IMR-90 (cell line): ENCODE data around the gene ENPP7. TPM values are rescaled to one million over a fixed set of nuclear protein-coding genes. Genes with fewer than 3 reads are reported as not detected.

Experiments
- ATAC-seq: fragments of 200-7000 bp; cut with Tn5 transposase; 2 replicates; pipeline ENCODE4 v1.9.1; 2020; ENCODE audit warnings: low read depth, mild to moderate bottlenecking, moderate library complexity
- BruUV-seq: library from RNA; stranded (reverse); fragments of 400-500 nt; replicated peaks from 2 replicates; lab custom pipeline; 2021; lab: Mats Ljungman, UMichigan
- CTCF ChIA-PET: fragments of 300-600 bp; formaldehyde crosslinking; extraction: SDS; loops from one replicate; lab custom pipeline; 2021; ENCODE audit warnings: antibody characterized with exemption; lab: Yijun Ruan, JAX
- POLR2A ChIA-PET: fragments of 300-600 bp; sonication (Branson Sonifier 250); formaldehyde crosslinking; loops from one replicate; lab custom pipeline; 2022; ENCODE audit warnings: antibody characterized with exemption; ENCODE audit not compliant: unreplicated experiment; lab: Charles Lee
- DNase-seq: peaks from one replicate; pipeline ENCODE4 v3.0.0; 2013
- H2AFZ ChIP-seq: replicated peaks from 2 replicates; pipeline ENCODE3; 2013; ENCODE audit warnings: low read length, mild to moderate bottlenecking; ENCODE audit not compliant: poor library complexity
- H2AK5ac ChIP-seq: 2 replicates; pipeline ENCODE4 v1.6.1; 2013; ENCODE audit warnings: low read depth, low read length, inconsistent platforms
- H2AK9ac ChIP-seq: replicated peaks from 2 replicates; pipeline ENCODE3; 2013; ENCODE audit warnings: mild to moderate bottlenecking, low read depth, low read length, moderate library complexity; ENCODE audit not compliant: poor library complexity
- H2BK120ac ChIP-seq: 2 replicates; pipeline ENCODE4 v1.6.1; 2013; ENCODE audit warnings: low read depth, low read length, inconsistent platforms
- H2BK15ac ChIP-seq: 3 replicates; pipeline ENCODE4 v1.6.1; 2013; ENCODE audit warnings: low read depth, low read length, inconsistent platforms
- H2BK20ac ChIP-seq: 2 replicates; pipeline ENCODE4 v1.6.1; 2013; ENCODE audit warnings: low read depth, mild to moderate bottlenecking, inconsistent platforms, low read length, moderate library complexity
- H2BK5ac ChIP-seq: 2 replicates; pipeline ENCODE4 v1.6.1; 2013; ENCODE audit warnings: mild to moderate bottlenecking, low read depth, low read length, inconsistent platforms; ENCODE audit not compliant: poor library complexity, severe bottlenecking
- H3K14ac ChIP-seq: replicated peaks from 2 replicates; pipeline ENCODE4 v1.6.1; 2013; ENCODE audit warnings: low read depth, low read length, inconsistent platforms
- H3K18ac ChIP-seq: 2 replicates; pipeline ENCODE4 v1.6.1; 2013; ENCODE audit warnings: low read depth, low read length, control low read depth
- H3K23ac ChIP-seq: 2 replicates; pipeline ENCODE4 v1.6.1; 2013; ENCODE audit warnings: low read depth, low read length, inconsistent platforms
- H3K27ac ChIP-seq: 2 replicates; pipeline ENCODE4 v1.5.1; 2013; ENCODE audit warnings: mild to moderate bottlenecking, control low read depth, low read length; ENCODE audit not compliant: insufficient read depth
- H3K27me3 ChIP-seq: 2 replicates; pipeline ENCODE4 v1.6.1; 2013; ENCODE audit warnings: low read length; ENCODE audit not compliant: control insufficient read depth, insufficient read depth
- H3K36me3 ChIP-seq: 2 replicates; pipeline ENCODE4 v1.6.1; 2013; ENCODE audit warnings: low read length, mixed read lengths; ENCODE audit not compliant: control insufficient read depth, insufficient read depth
- H3K4ac ChIP-seq: 2 replicates; pipeline ENCODE4 v1.6.1; 2013; ENCODE audit warnings: low read depth, low read length, inconsistent platforms
- H3K4me1 ChIP-seq: 2 replicates; pipeline ENCODE4 v1.6.1; 2013; ENCODE audit warnings: low read length, mixed read lengths; ENCODE audit not compliant: control insufficient read depth, insufficient read depth
- H3K4me2 ChIP-seq: 2 replicates; pipeline ENCODE4 v1.6.1; 2013; ENCODE audit warnings: low read depth, mild to moderate bottlenecking, control low read depth, low read length, moderate library complexity
- H3K4me3 ChIP-seq: 2 replicates; pipeline ENCODE4 v1.5.1; 2013; ENCODE audit warnings: low read depth, mild to moderate bottlenecking, control low read depth, low read length, moderate library complexity; ENCODE audit not compliant: insufficient read depth
- H3K56ac ChIP-seq: 2 replicates; pipeline ENCODE4 v1.6.1; 2013; ENCODE audit warnings: low read length, inconsistent platforms; ENCODE audit not compliant: insufficient read depth; ENCODE audit errors: extremely low read depth
- H3K79me1 ChIP-seq, 2 experiments: 2 replicates each; pipeline ENCODE4 v1.6.1; 2013; ENCODE audit warnings: low read length in 2 of 2, inconsistent platforms in 1 of 2, low read depth in 1 of 2
- H3K9ac ChIP-seq: 2 replicates; pipeline ENCODE4 v1.6.1; 2013; ENCODE audit warnings: low read depth, low read length, control low read depth
- H3K9me1 ChIP-seq: 2 replicates; pipeline ENCODE4 v1.6.1; 2013; ENCODE audit warnings: low read length, inconsistent platforms; ENCODE audit not compliant: insufficient read depth
- H3K9me3 ChIP-seq: 2 replicates; pipeline ENCODE4 v1.6.1; 2013; ENCODE audit warnings: low read length; ENCODE audit not compliant: control insufficient read depth, insufficient read depth
- H4K20me1 ChIP-seq: 2 replicates; pipeline ENCODE4 v1.6.1; 2013; ENCODE audit warnings: low read length, inconsistent platforms; ENCODE audit not compliant: insufficient read depth
- H4K5ac ChIP-seq: 2 replicates; pipeline ENCODE4 v1.6.1; 2013; ENCODE audit warnings: mild to moderate bottlenecking, low read depth, low read length, control low read depth
- H4K8ac ChIP-seq, 2 experiments: 2 replicates each; pipeline ENCODE4 v1.6.1; 2013; ENCODE audit warnings: low read depth in 2 of 2, low read length in 2 of 2, control low read depth in 1 of 2, inconsistent platforms in 1 of 2
- H4K91ac ChIP-seq: 2 replicates; pipeline ENCODE4 v1.6.1; 2013; ENCODE audit warnings: low read depth, low read length, inconsistent platforms; ENCODE audit not compliant: insufficient read depth
- BHLHE40 ChIP-seq: fragments of 150-350 bp; IDR thresholded peaks from 2 replicates; pipeline ENCODE4 v1.6.1; 2016; ENCODE audit warnings: mild to moderate bottlenecking, low read depth, low read length
- CEBPB ChIP-seq: IDR thresholded peaks from 2 replicates; pipeline ENCODE4 v1.6.1; 2012; ENCODE audit warnings: low read depth, low read length, improper control_type of control experiment
- CHD1 ChIP-seq: IDR thresholded peaks from 2 replicates; pipeline ENCODE4 v1.6.1; 2012; ENCODE audit warnings: low read depth, low read length, improper control_type of control experiment
- ELK1 ChIP-seq: fragments of 150-350 bp; IDR thresholded peaks from 2 replicates; pipeline ENCODE4 v1.6.1; 2016; ENCODE audit warnings: low read depth, mild to moderate bottlenecking, low read length, moderate library complexity, borderline replicate concordance
- FOS ChIP-seq: fragments of 150-350 bp; IDR thresholded peaks from 2 replicates; pipeline ENCODE4 v1.6.1; 2016; ENCODE audit warnings: low read depth, low read length
- MAFK ChIP-seq: IDR thresholded peaks from 2 replicates; pipeline ENCODE4 v1.6.1; 2012; ENCODE audit warnings: low read depth, low read length, improper control_type of control experiment
- MAZ ChIP-seq: IDR thresholded peaks from 2 replicates; pipeline ENCODE4 v1.6.1; 2012; ENCODE audit warnings: low read depth, mild to moderate bottlenecking, low read length, improper control_type of control experiment, moderate library complexity, borderline replicate concordance
- MXI1 ChIP-seq: IDR thresholded peaks from 2 replicates; pipeline ENCODE4 v1.6.1; 2012; ENCODE audit warnings: low read depth, mild to moderate bottlenecking, low read length, moderate library complexity, borderline replicate concordance
- NFE2L2 ChIP-seq: fragments of 150-350 bp; IDR thresholded peaks from 2 replicates; pipeline ENCODE4 v1.6.1; 2016; ENCODE audit warnings: low read depth, mild to moderate bottlenecking, low read length
- POLR2A ChIP-seq: IDR thresholded peaks from 2 replicates; pipeline ENCODE4 v1.6.1; 2012; ENCODE audit warnings: mild to moderate bottlenecking, low read depth, low read length
- RAD21 ChIP-seq: IDR thresholded peaks from 2 replicates; pipeline ENCODE4 v1.6.1; 2012; ENCODE audit warnings: low read length, improper control_type of control experiment
- RCOR1 ChIP-seq: IDR thresholded peaks from 2 replicates; pipeline ENCODE4 v1.6.1; 2012; ENCODE audit warnings: mild to moderate bottlenecking, low read length, improper control_type of control experiment; ENCODE audit not compliant: insufficient replicate concordance
- RFX5 ChIP-seq: IDR thresholded peaks from 2 replicates; pipeline ENCODE4 v1.8.0; 2012; ENCODE audit warnings: low read depth, mild to moderate bottlenecking, low read length, moderate library complexity
- SMC3 ChIP-seq: fragments of 150-350 bp; IDR thresholded peaks from 2 replicates; pipeline ENCODE4 v1.6.1; 2016; ENCODE audit warnings: low read depth, mild to moderate bottlenecking, antibody characterized with exemption, low read length, moderate library complexity
- USF2 ChIP-seq: fragments of 150-350 bp; IDR thresholded peaks from 2 replicates; pipeline ENCODE4 v1.6.1; 2017; ENCODE audit warnings: mild to moderate bottlenecking, antibody characterized with exemption, low read length, low read depth
- WGBS, 2 experiments: methylation state at CpG; one replicate each; pipeline versions ENCODE4 v1.1.5 to v1.1.7; 2013; ENCODE audit warnings: missing lambda C conversion rate in 2 of 2; ENCODE audit not compliant: insufficient read length in 1 of 2; ENCODE audit errors: extremely low coverage in 2 of 2; 5-methylcytosine and 5-hydroxymethylcytosine counted together
- dilution Hi-C: fragments of 300-500 bp; cut with HindIII; formaldehyde crosslinking; loops from one replicate; pipeline ENCODE4 v1.14.3; 2018; ENCODE audit warnings: low sequenced_read_pairs; ENCODE audit not compliant: unreplicated experiment
- in situ Hi-C: fragments of 300-500 bp; cut with MboI; formaldehyde crosslinking; loops from 3 replicates; pipeline ENCODE4 v1.14.3; 2019; ENCODE audit warnings: low sequenced_read_pairs, inconsistent platforms, mixed read lengths
- intact Hi-C: fragments of 100-400 bp; cut with micrococcal nuclease; formaldehyde crosslinking; loops from 2 replicates; pipeline ENCODE4 v1.10.0; 2022
- polyA plus RNA-seq, 3 experiments: library from polyadenylated mRNA; depleted of rRNA; stranded (reverse); fragments of >200 nt; gene quantifications; 2 replicates each; pipeline ENCODE4 v1.2.3, GENCODE V29; 2012; ENCODE audit warnings: low replicate concordance in 1 of 3
- total RNA-seq: library from RNA; depleted of rRNA; stranded (reverse); fragments of >200 nt; gene quantifications from 2 replicates; pipeline ENCODE4 v1.2.3, GENCODE V29; 2012

ENPP7 gene
- total and polyA plus RNA-seq, 2 of the 4 experiments (the other 2 are of a cell fraction), result not detected

- Histone ChIP-seq H3K79me1 (no peaks in the 10 kb centered on the region; a peak in 1 of 4 replicates), H3K36me3 (no peaks in the 10 kb centered on the region), H3K27ac (no peak overlapping the region), H3K4ac (no peak overlapping the region), H3K4me3 (no peak overlapping the region), H2BK15ac (no peak overlapping the region), H4K8ac (no peak overlapping the region), H3K18ac (no peak overlapping the region), H3K9me3 (0 out of 2 replicates have a peak, but pooled peaks cover 3% of the 10 kb centered on the region), H3K14ac (no peak overlapping the region), H3K4me1 (peaks cover 3% of the 10 kb centered on the region; the same call in 1 of the 2 replicates), H2AK5ac (no peak overlapping the region), H3K9ac (no peak overlapping the region), H3K56ac (no peak overlapping the region), H4K20me1 (peaks cover 3% of the 10 kb centered on the region; the same call in 1 of the 2 replicates), H4K91ac (no peak overlapping the region), H3K9me1 (no peaks in the 10 kb centered on the region), H2AFZ (no peak overlapping the region), H2BK5ac (no peak overlapping the region), H3K4me2 (no peak overlapping the region), H4K5ac (no peak overlapping the region), H2AK9ac (no peak overlapping the region), H2BK120ac (no peak overlapping the region), H3K23ac (no peak overlapping the region), H2BK20ac (no peak overlapping the region), H3K27me3 (peaks cover 46% of the 10 kb centered on the region)
- BruUV-seq, result no TSS peak
- no peak for DNase-seq
- ChIA-PET CTCF (interaction anchor here (1.0 kb wide), 1 partner anchor 14 kb away, joined by 4 read pairs; no protein-coding TSS in a partner anchor), POLR2A (interaction anchor here (0.5 kb wide), 1 partner anchor 21 kb away, joined by 7 read pairs; the partner anchor contains the start of gene CBX8)
- intact Hi-C loops (no loop called here), dilution Hi-C loops (no loop called here), in situ Hi-C loops (no loop called here)
- 60% methylated on average over 1 of the region's 11 CpGs; no CpG with 5 or more reads in 1 of the 2 experiments for WGBS, 2 experiments
- ATAC-seq, result no peak
- TF ChIP-seq RCOR1 (no peak), SMC3 (no peak), NFE2L2 (no peak), BHLHE40 (no peak), CEBPB (no peak), MXI1 (no peak), RAD21 (no peak), RFX5 (no peak), MAFK (no peak), USF2 (no peak), MAZ (no peak), ELK1 (no peak), POLR2A (no peak), CHD1 (no peak), FOS (no peak)
These were observed 45.8 kb downstream of the ENPP7 start for GRCh38 chr17:79776376-79777119.
